Adrenal gland (tissue), 12 donors: ENCODE results near the gene FAM216B. TPM values are rescaled to one million over a fixed set of nuclear protein-coding genes. Genes with fewer than 3 reads are reported as not detected.

Source experiments
- DNase-seq, 7 donors: peaks; one replicate each; pipeline ENCODE4 v3.0.0-alpha.2; 2019 to 2020
- H3K27ac ChIP-seq, 5 donors: fragments of 200-600 bp; sonication (generic) in 4 of 5; 1 replicate in 3 of 5; 2 replicates in 2 of 5; pipeline versions ENCODE4 v1.5.1 to v1.8.0; 2016 to 2020; ENCODE audit warnings: mild to moderate bottlenecking in 1 of 5
- H3K27me3 ChIP-seq: fragments of 200-600 bp; 2 replicates; pipeline ENCODE4 v1.8.0; 2021
- H3K36me3 ChIP-seq, 2 donors: fragments of 200-600 bp; replicated peaks in 1 of 2; 1 replicate in 1 of 2; 2 replicates in 1 of 2; pipeline versions ENCODE4 v1.5.1 to v1.8.0; 2018 to 2022
- H3K4me1 ChIP-seq, 2 donors: fragments of 200-600 bp; replicated peaks in 1 of 2; 1 replicate in 1 of 2; 2 replicates in 1 of 2; pipeline versions ENCODE4 v1.5.1 to v1.8.0; 2018 to 2021
- H3K4me3 ChIP-seq, 4 donors: fragments of 200-600 bp; sonication (generic) in 3 of 4; one replicate each; pipeline ENCODE4 v1.5.1; 2016 to 2018
- H3K9me3 ChIP-seq, 3 donors: fragments of 200-600 bp; sonication (generic) in 1 of 3; replicated peaks in 1 of 3; 1 replicate in 2 of 3; 2 replicates in 1 of 3; pipeline versions ENCODE4 v1.5.1 to v1.8.0; 2016 to 2021
- POLR2A ChIP-seq, 2 donors: fragments of 450-650 bp; IDR thresholded peaks; one replicate each; pipeline ENCODE4 v1.6.1; 2017; ENCODE audit warnings: antibody characterized with exemption in 2 of 2, mild to moderate bottlenecking in 2 of 2, moderate library complexity in 1 of 2
- whole genome bisulfite sequencing, 4 donors: extraction: QIAGEN DNeasy Blood & Tissue Kit in 2 of 4; methylation state at CpG; one replicate each; pipeline versions ENCODE4 v1.1.5 to v1.1.7; 2013 to 2017; 5-methylcytosine and 5-hydroxymethylcytosine counted together
- intact Hi-C, 2 donors: fragments of 100-400 bp; cut with DNase I; formaldehyde crosslinking; loops; one replicate each; pipeline versions ENCODE4 v1.14.1 to v1.15.0; 2022 to 2023
- polyA plus RNA-seq, 3 donors: library from polyadenylated mRNA; stranded (reverse); fragments of 200-250 nt in 2 of 3; fragments of 350-450 nt in 1 of 3; fragmentation: Illumina TruSeq in 1 of 3; extraction: RNeasy Lipid Tissue Mini Kit (QIAGEN cat#74804) in 1 of 3; gene quantifications; one replicate each; pipeline ENCODE4 v1.2.3, GENCODE V29; 2013 to 2014
- total RNA-seq, 9 donors: library from RNA; depleted of rRNA in 4 of 9; stranded (reverse); fragments of >200 nt in 4 of 9; fragments of 120-200 nt in 1 of 9; fragmentation: NEBNext Ultra II Directional in 1 of 9; extraction: Animal tissue kit (Norgen Biotek cat#: 25700) in 1 of 9; gene quantifications; one replicate each; pipeline versions ENCODE4 v1.1.0 to v1.2.4, GENCODE V29; 2013 to 2023
- TF ChIP-seq, protein P1 (sequence below), 6 experiments: fragments of 450-650 bp in 4 of 6; fragments of 200-600 bp in 2 of 6; sonication (generic) in 1 of 6; IDR thresholded peaks; 1 replicate in 5 of 6; 2 replicates in 1 of 6; pipeline versions ENCODE4 v1.5.1 to v1.8.0; 2016 to 2021; ENCODE audit warnings: antibody characterized with exemption in 6 of 6, mild to moderate bottlenecking in 2 of 6, moderate library complexity in 1 of 6
- donor health status: healthy with polysubstance abuse.
- donor health status: Bipolar disorder and iron deficiency.
- donor health status: DM: yes; HTN: yes; CAD: no.
- donor health status: DM: no; HTN: no; CAD: no.
- donor health status: DM: no; HTN: no; CAD: no.
- donor health status: DM: yes; HTN: yes; CAD: no.

Gene FAM216B
- total and polyA plus RNA-seq, 12 donors = not detected

- Histone ChIP-seq H3K9me3 (no peaks in the 10 kb centered on the region), H3K27me3 (no peaks in the 10 kb centered on the region), H3K4me3 (no peak overlapping the region), H3K4me1 (no peaks in the 10 kb centered on the region), H3K27ac (no peak overlapping the region), H3K36me3 (no peaks in the 10 kb centered on the region)
- TF ChIP-seq POLR2A (IDR thresholded peaks at IDR 0.05) = no peak
- TF ChIP-seq, protein P1, sequence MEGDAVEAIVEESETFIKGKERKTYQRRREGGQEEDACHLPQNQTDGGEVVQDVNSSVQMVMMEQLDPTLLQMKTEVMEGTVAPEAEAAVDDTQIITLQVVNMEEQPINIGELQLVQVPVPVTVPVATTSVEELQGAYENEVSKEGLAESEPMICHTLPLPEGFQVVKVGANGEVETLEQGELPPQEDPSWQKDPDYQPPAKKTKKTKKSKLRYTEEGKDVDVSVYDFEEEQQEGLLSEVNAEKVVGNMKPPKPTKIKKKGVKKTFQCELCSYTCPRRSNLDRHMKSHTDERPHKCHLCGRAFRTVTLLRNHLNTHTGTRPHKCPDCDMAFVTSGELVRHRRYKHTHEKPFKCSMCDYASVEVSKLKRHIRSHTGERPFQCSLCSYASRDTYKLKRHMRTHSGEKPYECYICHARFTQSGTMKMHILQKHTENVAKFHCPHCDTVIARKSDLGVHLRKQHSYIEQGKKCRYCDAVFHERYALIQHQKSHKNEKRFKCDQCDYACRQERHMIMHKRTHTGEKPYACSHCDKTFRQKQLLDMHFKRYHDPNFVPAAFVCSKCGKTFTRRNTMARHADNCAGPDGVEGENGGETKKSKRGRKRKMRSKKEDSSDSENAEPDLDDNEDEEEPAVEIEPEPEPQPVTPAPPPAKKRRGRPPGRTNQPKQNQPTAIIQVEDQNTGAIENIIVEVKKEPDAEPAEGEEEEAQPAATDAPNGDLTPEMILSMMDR (IDR thresholded peaks at IDR 0.05) = no peak
- 71 to 85% (median 75%) methylated on average over 5 of the region's 5 CpGs for WGBS, 4 donors
- intact Hi-C loops = no loop called here
- no peak for DNase-seq
Measured at GRCh38 chr13:42753697-42754096, 27.7 kb upstream of the FAM216B start.

GRCh38 chr13:42754801-42755510, 26.4 kb upstream of the FAM216B start:
- Histone ChIP-seq H3K27me3 (peaks cover 3% of the 10 kb centered on the region), H3K27ac (no peak overlapping the region), H3K4me3 (no peak overlapping the region), H3K9me3 (no peaks in the 10 kb centered on the region), H3K4me1 (no peaks in the 10 kb centered on the region), H3K36me3 (no peaks in the 10 kb centered on the region)
- 71 to 80% (median 78%) methylated on average over 1 of the region's 1 CpG for WGBS, 4 donors
- no peak for TF ChIP-seq POLR2A (IDR thresholded peaks at IDR 0.05)
- TF ChIP-seq, protein P1 (IDR thresholded peaks at IDR 0.05) = no peak
- intact Hi-C loops = no loop called here
- DNase-seq = no peak

GRCh38 chr13:42757678-42758420, 23.5 kb upstream of the FAM216B start:
- intact Hi-C loops = no loop called here
- 89 to 94% (median 91%) methylated on average over 2 of the region's 2 CpGs for WGBS, 4 donors

DNA sequence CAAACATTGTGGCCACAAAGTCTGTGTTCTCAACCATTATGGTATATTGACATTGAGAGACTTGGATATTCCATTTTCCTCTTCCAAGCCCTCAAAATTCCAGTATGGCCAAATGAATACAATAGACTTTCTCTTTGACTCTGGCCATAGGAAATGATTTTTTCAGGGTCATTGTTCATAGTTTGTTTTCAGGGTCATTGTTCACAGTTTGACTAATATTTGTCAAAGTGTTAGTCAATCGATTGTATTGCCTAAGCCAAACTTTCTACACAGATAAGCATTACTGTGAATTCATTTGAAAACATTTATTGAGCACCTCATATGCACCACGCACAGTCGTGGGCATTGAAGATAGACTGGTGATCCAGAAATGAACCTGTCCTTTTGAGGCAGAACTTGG, 22.9 kb upstream of the FAM216B start:
- Histone ChIP-seq H3K36me3 (no peaks in the 10 kb centered on the region), H3K27me3 (peaks cover 5% of the 10 kb centered on the region), H3K4me1 (no peaks in the 10 kb centered on the region), H3K9me3 (no peaks in the 10 kb centered on the region), H3K4me3 (no peak overlapping the region), H3K27ac (no peak overlapping the region)
- TF ChIP-seq POLR2A (IDR thresholded peaks at IDR 0.05) = no peak
- TF ChIP-seq, protein P1 (IDR thresholded peaks at IDR 0.05) = no peak
- no peak for DNase-seq
- WGBS, 4 donors = 71 to 85% (median 77%) methylated on average over 3 of the region's 3 CpGs
- intact Hi-C loops = no loop called here

More at GRCh38 chr13:42757678-42758420, 23.5 kb upstream of the FAM216B start:
- Histone ChIP-seq H3K4me3 (no peak overlapping the region), H3K36me3 (no peaks in the 10 kb centered on the region), H3K9me3 (no peaks in the 10 kb centered on the region), H3K27me3 (peaks cover 5% of the 10 kb centered on the region), H3K27ac (no peak overlapping the region), H3K4me1 (no peaks in the 10 kb centered on the region)
- TF ChIP-seq, protein P1 (IDR thresholded peaks at IDR 0.05) = no peak
- no peak for TF ChIP-seq POLR2A (IDR thresholded peaks at IDR 0.05)
- no peak for DNase-seq
